ENCODE measurements around the gene IFNAR1. TPM values are rescaled to one million over a fixed set of nuclear protein-coding genes. Genes with fewer than 3 reads are reported as not detected.
A peak's percentile ranks its signal among the peaks of the same experiment; 100 is the strongest.

Gene IFNAR1
- total RNA-seq, 4 donors from 2014 or later: 8.9 to 24.3 (median 9.9) TPM

- Histone ChIP-seq H3K4me3 (no peak overlapping the region), H3K36me3 (peaks cover 0 to 14% of the 10 kb centered on the region in 2 donors), H3K9me3 (no peaks in the 10 kb centered on the region), H3K27ac (no peak overlapping the region), H3K27me3 (no peaks in the 10 kb centered on the region), H3K4me1 (peaks cover 12 to 15% of the 10 kb centered on the region in 2 donors)
- ATAC-seq (no peak), DNase-seq (no peak)
- intact Hi-C loops (cut with DNase I; ENCODE audit: low total_unique reads): no loop called here
- in situ Hi-C loops (cut with MboI; ENCODE audit: low sequenced_read_pairs in 4 of 4): no loop called here
- TF ChIP-seq, protein P1, sequence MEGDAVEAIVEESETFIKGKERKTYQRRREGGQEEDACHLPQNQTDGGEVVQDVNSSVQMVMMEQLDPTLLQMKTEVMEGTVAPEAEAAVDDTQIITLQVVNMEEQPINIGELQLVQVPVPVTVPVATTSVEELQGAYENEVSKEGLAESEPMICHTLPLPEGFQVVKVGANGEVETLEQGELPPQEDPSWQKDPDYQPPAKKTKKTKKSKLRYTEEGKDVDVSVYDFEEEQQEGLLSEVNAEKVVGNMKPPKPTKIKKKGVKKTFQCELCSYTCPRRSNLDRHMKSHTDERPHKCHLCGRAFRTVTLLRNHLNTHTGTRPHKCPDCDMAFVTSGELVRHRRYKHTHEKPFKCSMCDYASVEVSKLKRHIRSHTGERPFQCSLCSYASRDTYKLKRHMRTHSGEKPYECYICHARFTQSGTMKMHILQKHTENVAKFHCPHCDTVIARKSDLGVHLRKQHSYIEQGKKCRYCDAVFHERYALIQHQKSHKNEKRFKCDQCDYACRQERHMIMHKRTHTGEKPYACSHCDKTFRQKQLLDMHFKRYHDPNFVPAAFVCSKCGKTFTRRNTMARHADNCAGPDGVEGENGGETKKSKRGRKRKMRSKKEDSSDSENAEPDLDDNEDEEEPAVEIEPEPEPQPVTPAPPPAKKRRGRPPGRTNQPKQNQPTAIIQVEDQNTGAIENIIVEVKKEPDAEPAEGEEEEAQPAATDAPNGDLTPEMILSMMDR (IDR thresholded peaks at IDR 0.05 in 4 of 5, conservative IDR thresholded peaks at IDR 0.05 in 1 of 5): no peak
- TF ChIP-seq POLR2A (IDR thresholded peaks at IDR 0.05): no peak
These were observed 41.6 kb upstream of the IFNAR1 start for GRCh38 chr21:33283203-33283602.

DNA sequence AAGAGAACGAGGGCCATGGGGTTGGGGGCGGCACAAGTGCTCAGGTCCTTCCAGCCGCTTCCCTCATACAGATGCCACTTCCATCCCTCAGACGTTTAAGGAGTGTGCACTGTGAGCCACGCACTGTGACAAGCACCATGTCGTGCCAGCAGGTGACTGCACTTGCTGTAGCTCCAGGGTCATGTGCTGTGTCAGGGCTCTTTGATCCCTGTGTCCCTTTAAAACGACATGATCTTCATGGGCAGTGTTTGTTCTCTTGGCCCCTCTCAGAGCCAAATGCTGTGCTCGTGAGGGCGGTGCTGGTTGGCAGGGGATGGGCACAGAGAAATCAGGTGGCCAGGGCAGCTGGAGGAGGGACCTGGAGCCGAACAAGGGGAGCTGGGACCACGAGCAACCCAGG, 38.7 kb upstream of the IFNAR1 start:
- intact Hi-C loops (cut with DNase I; ENCODE audit: low total_unique reads) (no loop called here), in situ Hi-C loops (cut with MboI; ENCODE audit: low sequenced_read_pairs in 4 of 4) (no loop called here)
- Histone ChIP-seq H3K27me3 (no peaks in the 10 kb centered on the region), H3K36me3 (peaks cover 0 to 12% of the 10 kb centered on the region in 2 donors), H3K4me3 (no peak overlapping the region), H3K9me3 (no peaks in the 10 kb centered on the region), H3K27ac (peak overlapping the region; percentile 27 to 71 (median 62)), H3K4me1 (peaks cover 15 to 21% of the 10 kb centered on the region in 2 donors)
- ATAC-seq (peak in 1 of 2 donors; percentile 23), DNase-seq (no peak)
- no peak for TF ChIP-seq POLR2A (IDR thresholded peaks at IDR 0.05)
- TF ChIP-seq, protein P1 (IDR thresholded peaks at IDR 0.05 in 4 of 5, conservative IDR thresholded peaks at IDR 0.05 in 1 of 5): no peak

DNA sequence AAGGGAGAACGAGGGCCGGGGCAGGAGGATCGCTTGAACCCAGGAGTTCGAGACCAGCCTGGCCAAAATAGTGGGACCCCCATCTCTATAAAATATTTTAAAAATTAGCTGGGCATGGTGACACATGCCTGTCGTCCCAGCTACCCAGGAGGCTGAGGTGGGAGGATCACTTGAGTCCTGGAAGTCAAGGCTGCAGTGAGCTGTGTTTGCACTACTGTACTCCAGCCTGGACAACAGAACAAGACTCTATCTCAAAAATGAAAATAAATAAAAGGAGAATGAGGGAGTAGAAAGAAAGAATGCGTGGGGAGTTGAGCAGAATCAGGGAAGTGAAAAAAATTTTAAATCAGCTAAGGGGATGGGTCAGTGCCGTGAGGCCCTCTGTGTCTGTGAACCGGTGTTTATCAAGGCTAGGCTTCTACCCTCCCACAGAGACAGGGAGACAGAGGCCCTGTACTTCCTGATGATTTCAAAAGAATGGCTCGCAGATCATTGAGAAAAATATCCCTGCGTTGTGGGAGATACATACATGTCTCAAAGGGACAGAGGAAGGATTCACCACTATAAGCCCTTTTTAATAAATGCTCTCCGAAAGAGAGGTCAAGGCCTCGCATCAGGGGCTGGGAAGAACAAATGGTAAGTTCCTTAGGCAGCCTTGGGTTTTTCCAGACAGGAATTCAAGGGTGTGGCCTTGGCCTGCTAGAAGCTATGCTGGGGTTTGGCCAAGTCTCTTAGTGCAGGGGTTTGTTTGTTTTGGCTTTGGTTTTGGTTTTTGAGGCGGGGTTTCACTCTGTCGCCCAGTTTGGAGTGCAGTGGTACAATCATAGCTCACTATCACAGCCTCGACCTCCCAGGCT, 37.9 kb upstream of the IFNAR1 start:
- H3K4me3 ChIP-seq: no peak overlapping the region
- H3K27me3 ChIP-seq: no peaks in the 10 kb centered on the region
- intact Hi-C loops (cut with DNase I; ENCODE audit: low total_unique reads): no loop called here
- peaks cover 0 to 18% of the 10 kb centered on the region in 2 donors for H3K36me3 ChIP-seq
- DNase-seq (no peak), ATAC-seq (peak; percentile 51 to 66)
- peaks cover 15 to 21% of the 10 kb centered on the region in 2 donors for H3K4me1 ChIP-seq
- in situ Hi-C loops (cut with MboI; ENCODE audit: low sequenced_read_pairs in 4 of 4): no loop called here
- H3K27ac ChIP-seq: peak overlapping the region; percentile 27 to 71 (median 62)
- no peaks in the 10 kb centered on the region for H3K9me3 ChIP-seq
- TF ChIP-seq, protein P1 (IDR thresholded peaks at IDR 0.05 in 4 of 5, conservative IDR thresholded peaks at IDR 0.05 in 1 of 5): no peak
- TF ChIP-seq POLR2A (IDR thresholded peaks at IDR 0.05): no peak

GRCh38 chr21:33289199-33289819, 35.5 kb upstream of the IFNAR1 start:
- H3K4me1 ChIP-seq: peaks cover 15 to 21% of the 10 kb centered on the region in 2 donors
- intact Hi-C loops (cut with DNase I; ENCODE audit: low total_unique reads) (no loop called here), in situ Hi-C loops (cut with MboI; ENCODE audit: low sequenced_read_pairs in 4 of 4) (no loop called here)
- TF ChIP-seq POLR2A (IDR thresholded peaks at IDR 0.05): no peak
- TF ChIP-seq, protein P1 (IDR thresholded peaks at IDR 0.05 in 4 of 5, conservative IDR thresholded peaks at IDR 0.05 in 1 of 5): no peak
- H3K27ac ChIP-seq: peak overlapping the region in 2 of 4 donors; percentile 29 to 58
- no peaks in the 10 kb centered on the region for H3K9me3 ChIP-seq
- peaks cover 0 to 24% of the 10 kb centered on the region in 2 donors for H3K36me3 ChIP-seq
- no peaks in the 10 kb centered on the region for H3K27me3 ChIP-seq
- DNase-seq (no peak), ATAC-seq (no peak)
- no peak overlapping the region for H3K4me3 ChIP-seq

All from gastrocnemius medialis (tissue), 4 donors.